H1 (cell line): ENCODE data around the gene SV2A. TPM values are rescaled to one million over a fixed set of nuclear protein-coding genes. Genes with fewer than 3 reads are reported as not detected.

ENCODE experiments used
- CTCF ChIA-PET: fragments of 300-600 bp; sonication (Branson Sonifier 250); formaldehyde crosslinking; loops from one replicate; lab custom pipeline; 2021; ENCODE audit not compliant: partially characterized antibody; lab: Charles Lee
- POLR2A ChIA-PET: fragments of 300-600 bp; sonication (Branson Sonifier 250); formaldehyde crosslinking; loops from one replicate; lab custom pipeline; 2021; ENCODE audit warnings: inconsistent platforms; ENCODE audit not compliant: partially characterized antibody; lab: Charles Lee
- DNase-seq, 2 experiments: peaks; one replicate each; pipeline versions ENCODE4 v3.0.0 to v3.0.0-alpha.2; 2010 to 2022; ENCODE audit warnings: low spot score in 2 of 2, low read depth in 1 of 2, mixed read lengths in 1 of 2
- FAIRE-seq: peaks from 2 replicates; lab custom pipeline; 2011; peaks lifted over from hg19 to GRCh38; lab: Jason Lieb, UNC
- H2AFZ ChIP-seq: 2 replicates; pipeline ENCODE4 v1.8.1; 2012; ENCODE audit warnings: low read length, inconsistent platforms
- H2AK5ac ChIP-seq: 2 replicates; pipeline ENCODE4 v1.6.1; 2013; ENCODE audit warnings: low read depth, low read length
- H2BK120ac ChIP-seq: replicated peaks from 2 replicates; pipeline ENCODE3; 2013; ENCODE audit warnings: low read depth, low read length, inconsistent platforms
- H2BK12ac ChIP-seq: 2 replicates; pipeline ENCODE4 v1.6.1; 2013; ENCODE audit warnings: low read depth, low read length
- H2BK15ac ChIP-seq: 2 replicates; pipeline ENCODE4 v1.6.1; 2013; ENCODE audit warnings: low read length
- H2BK20ac ChIP-seq: 2 replicates; pipeline ENCODE4 v1.6.1; 2013; ENCODE audit warnings: low read length
- H2BK5ac ChIP-seq: 2 replicates; pipeline ENCODE4 v1.6.1; 2013; ENCODE audit warnings: low read depth, low read length
- H3K14ac ChIP-seq: 2 replicates; pipeline ENCODE4 v1.6.1; 2013; ENCODE audit warnings: inconsistent platforms; ENCODE audit not compliant: insufficient read length
- H3K18ac ChIP-seq: 2 replicates; pipeline ENCODE4 v1.6.1; 2013; ENCODE audit warnings: low read length; ENCODE audit errors: extremely low read depth
- H3K23ac ChIP-seq: 2 replicates; pipeline ENCODE4 v1.6.1; 2013; ENCODE audit warnings: inconsistent platforms; ENCODE audit not compliant: insufficient read length
- H3K23me2 ChIP-seq: 2 replicates; pipeline ENCODE4 v1.6.1; 2013; ENCODE audit warnings: low read depth, low read length
- H3K27ac ChIP-seq: 2 replicates; pipeline ENCODE4 v1.6.1; 2011; ENCODE audit warnings: low read depth, low read length, inconsistent platforms
- H3K27me3 ChIP-seq, 4 experiments: replicated peaks in 1 of 4; 1 replicate in 1 of 4; 2 replicates in 3 of 4; pipeline versions ENCODE4 v1.6.1 to v1.8.1; 2011 to 2013; ENCODE audit warnings: low read length in 3 of 4, mild to moderate bottlenecking in 3 of 4, inconsistent platforms in 2 of 4, mixed read lengths in 2 of 4, moderate library complexity in 1 of 4; ENCODE audit not compliant: control insufficient read depth in 3 of 4, insufficient read depth in 3 of 4; ENCODE audit errors: extremely low read depth in 1 of 4
- H3K36me3 ChIP-seq, 4 experiments: 2 replicates each; pipeline versions ENCODE4 v1.6.1 to v1.8.1; 2011 to 2013; ENCODE audit warnings: mild to moderate bottlenecking in 4 of 4, low read length in 3 of 4, moderate library complexity in 2 of 4, control low read depth in 1 of 4, inconsistent platforms in 1 of 4; ENCODE audit not compliant: insufficient read depth in 4 of 4, control insufficient read depth in 2 of 4
- H3K4ac ChIP-seq: replicated peaks from 2 replicates; pipeline ENCODE3; 2013; ENCODE audit warnings: low read length, low read depth, mixed read lengths, inconsistent platforms; ENCODE audit not compliant: insufficient read length
- H3K4me1 ChIP-seq, 4 experiments: replicated peaks in 1 of 4; 1 replicate in 1 of 4; 2 replicates in 3 of 4; pipeline versions ENCODE4 v1.6.1 to v1.8.1; 2011 to 2013; ENCODE audit warnings: low read length in 3 of 4, inconsistent platforms in 2 of 4, mixed read lengths in 1 of 4; ENCODE audit not compliant: insufficient read depth in 4 of 4, control insufficient read depth in 3 of 4
- H3K4me2 ChIP-seq, 2 experiments: 2 replicates each; pipeline versions ENCODE4 v1.6.1 to v1.8.1; 2011 to 2013; ENCODE audit warnings: low read depth in 2 of 2, low read length in 2 of 2, control low read depth in 1 of 2, inconsistent platforms in 1 of 2, mild to moderate bottlenecking in 1 of 2; ENCODE audit not compliant: insufficient read depth in 1 of 2
- H3K4me3 ChIP-seq, 4 experiments: fragments of 200-600, 300-600 bp in 1 of 4; sonication (generic), shearing (Covaris generic), sonication (Bioruptor Twin) in 1 of 4; 2 replicates each; pipeline versions ENCODE4 v1.5.1 to v1.8.1; 2011 to 2016; ENCODE audit warnings: low read length in 4 of 4, low read depth in 3 of 4, control low read depth in 2 of 4, inconsistent platforms in 2 of 4, mild to moderate bottlenecking in 2 of 4, mixed read lengths in 1 of 4, moderate library complexity in 1 of 4; ENCODE audit not compliant: insufficient read depth in 2 of 4; ENCODE audit errors: extremely low read depth in 1 of 4
- H3K56ac ChIP-seq: replicated peaks from 2 replicates; pipeline ENCODE3; 2013; ENCODE audit warnings: low read depth, mild to moderate bottlenecking, mixed read lengths, low read length, inconsistent platforms; ENCODE audit not compliant: insufficient read length
- H3K79me1 ChIP-seq: 2 replicates; pipeline ENCODE4 v1.6.1; 2013; ENCODE audit warnings: low read depth, low read length, control low read depth
- H3K79me2 ChIP-seq, 2 experiments: 2 replicates each; pipeline versions ENCODE4 v1.6.1 to v1.8.1; 2012 to 2013; ENCODE audit warnings: low read length in 2 of 2, mild to moderate bottlenecking in 2 of 2, inconsistent platforms in 1 of 2; ENCODE audit not compliant: insufficient read depth in 2 of 2, control insufficient read depth in 1 of 2
- H3K9ac ChIP-seq, 4 experiments: replicated peaks in 1 of 4; 1 replicate in 1 of 4; 2 replicates in 3 of 4; pipeline versions ENCODE4 v1.6.1 to v1.8.1; 2011 to 2013; ENCODE audit warnings: low read depth in 3 of 4, low read length in 3 of 4, control low read depth in 2 of 4, mild to moderate bottlenecking in 2 of 4, moderate library complexity in 2 of 4, inconsistent platforms in 1 of 4; ENCODE audit errors: extremely low read depth in 1 of 4
- H3K9me3 ChIP-seq, 2 experiments: 2 replicates each; pipeline versions ENCODE4 v1.6.1 to v1.8.1; 2012 to 2013; ENCODE audit warnings: mild to moderate bottlenecking in 2 of 2, moderate library complexity in 2 of 2, control low read depth in 1 of 2, inconsistent platforms in 1 of 2, low read depth in 1 of 2, low read length in 1 of 2, mixed read lengths in 1 of 2; ENCODE audit not compliant: insufficient read depth in 2 of 2
- H4K20me1 ChIP-seq, 2 experiments: replicated peaks in 1 of 2; 2 replicates each; pipeline versions ENCODE3 to v1.8.1; 2011 to 2013; ENCODE audit warnings: inconsistent platforms in 2 of 2, low read length in 2 of 2, mild to moderate bottlenecking in 1 of 2; ENCODE audit not compliant: insufficient read depth in 2 of 2, control insufficient read depth in 1 of 2
- H4K5ac ChIP-seq: 2 replicates; pipeline ENCODE4 v1.6.1; 2013; ENCODE audit warnings: low read length, low read depth, mixed read lengths, inconsistent platforms; ENCODE audit not compliant: insufficient read length
- H4K8ac ChIP-seq: 2 replicates; pipeline ENCODE4 v1.8.0; 2013; ENCODE audit warnings: mild to moderate bottlenecking, moderate library complexity, low read length, inconsistent platforms; ENCODE audit not compliant: insufficient read depth; ENCODE audit errors: extremely low read depth
- H4K91ac ChIP-seq: replicated peaks from 2 replicates; pipeline ENCODE3; 2013; ENCODE audit warnings: low read length, mixed read lengths, inconsistent platforms; ENCODE audit not compliant: insufficient read length
- ASH2L ChIP-seq: fragments of 200-600, 300-600 bp; sonication (generic); IDR thresholded peaks from one replicate; pipeline ENCODE4 v1.7.1; 2017; ENCODE audit warnings: low read length
- BACH1 ChIP-seq: IDR thresholded peaks from 2 replicates; pipeline ENCODE4 v1.6.1; 2012; ENCODE audit warnings: low read length, improper control_type of control experiment
- CEBPB ChIP-seq: IDR thresholded peaks from 2 replicates; pipeline ENCODE4 v1.6.1; 2012; ENCODE audit warnings: low read depth, low read length
- CHD2 ChIP-seq: IDR thresholded peaks from 2 replicates; pipeline ENCODE4 v1.6.1; 2012; ENCODE audit warnings: low read length, improper control_type of control experiment
- HDAC6 ChIP-seq: IDR thresholded peaks from one replicate; pipeline ENCODE4 v1.7.1; 2012; ENCODE audit warnings: low read depth, mild to moderate bottlenecking, inconsistent platforms, low read length, moderate library complexity
- MAFK ChIP-seq: IDR thresholded peaks from 2 replicates; pipeline ENCODE4 v1.6.1; 2012; ENCODE audit warnings: low read depth, mild to moderate bottlenecking, improper control_type of control experiment, low read length
- SAP30 ChIP-seq: fragments of 300-600 bp; sonication (generic); IDR thresholded peaks from 2 replicates; pipeline ENCODE4 v1.7.1; 2012; ENCODE audit warnings: low read length, moderate library complexity, mild to moderate bottlenecking, inconsistent platforms; ENCODE audit not compliant: insufficient read depth, insufficient replicate concordance
- ZNF274 ChIP-seq: IDR thresholded peaks from 2 replicates; pipeline ENCODE4 v1.7.0; 2012; ENCODE audit warnings: low read length, borderline replicate concordance; ENCODE audit errors: extremely low read depth
- WGBS, 2 experiments: shearing (Covaris generic) in 1 of 2; methylation state at CpG; one replicate each; pipeline versions ENCODE4 v1.1.6 to v1.1.7; 2013 to 2015; ENCODE audit warnings: low lambda C conversion rate in 2 of 2, mixed read lengths in 2 of 2, inconsistent platforms in 1 of 2, low coverage in 1 of 2, missing lambda C conversion rate in 1 of 2; ENCODE audit not compliant: insufficient replicate concordance in 2 of 2, insufficient coverage in 1 of 2, insufficient read length in 1 of 2; ENCODE audit errors: extremely low coverage in 1 of 2, missing lambda C conversion rate in 1 of 2; 5-methylcytosine and 5-hydroxymethylcytosine counted together
- polyA plus RNA-seq, 7 experiments: library from polyadenylated mRNA; depleted of rRNA in 3 of 7; stranded (reverse) in 5 of 7; unstranded in 2 of 7; fragments of >200 nt in 5 of 7; fragments of 200-250 nt in 2 of 7; gene quantifications; 1 replicate in 5 of 7; 2 replicates in 1 of 7; 4 replicates in 1 of 7; pipeline versions ENCODE4 v1.2.1 to v1.2.3, GENCODE V29; 2011 to 2013; ENCODE audit warnings: missing spikeins in 2 of 7, mixed read lengths in 2 of 7
- total RNA-seq: library from RNA; stranded (reverse); fragmentation: NEBNext Ultra II Directional; extraction: Animal tissue kit (Norgen Biotek cat#: 25700); gene quantifications from 2 replicates; pipeline ENCODE4 v1.2.1, GENCODE V29; 2021
- TF ChIP-seq, protein P1 (sequence below): IDR thresholded peaks from 2 replicates; pipeline ENCODE4 v1.6.1; 2012; ENCODE audit warnings: low read length, inconsistent platforms

The SV2A gene
- total and polyA plus RNA-seq, 2 of the 8 experiments (the other 6 are each of a cell fraction or from before 2014, with no cell fraction given), result 41.8 to 51.8 TPM

DNA sequence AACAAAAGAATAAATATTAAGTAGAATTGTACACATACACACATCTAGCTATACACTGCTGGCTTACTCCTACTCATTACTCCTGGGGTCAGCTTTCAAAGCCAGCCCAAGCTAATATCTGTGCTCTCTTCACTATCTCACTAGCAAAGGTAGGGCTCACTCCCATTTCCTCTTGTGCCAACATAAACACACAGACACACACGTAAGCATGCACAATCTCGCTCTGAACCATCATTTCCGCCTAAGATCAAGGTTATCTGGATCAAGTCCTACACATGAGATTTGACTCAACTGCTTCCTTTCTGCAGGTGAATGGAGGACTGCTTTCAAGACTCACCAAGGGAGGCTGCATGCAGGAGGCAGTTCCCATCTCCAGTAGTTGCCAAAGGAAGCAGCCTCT is 47.8 kb upstream of the SV2A start:
- Histone ChIP-seq H3K36me3 (peaks cover 7 to 34% (median 22%) of the 10 kb centered on the region in 4 experiments), H3K4me1 (no peaks in the 10 kb centered on the region), H3K4me2 (no peak overlapping the region), H2BK20ac (no peak overlapping the region), H3K23me2 (no peaks in the 10 kb centered on the region), H3K79me2 (no peaks in the 10 kb centered on the region), H3K18ac (no peak overlapping the region), H2BK5ac (no peak overlapping the region), H4K91ac (no peak overlapping the region), H4K8ac (no peak overlapping the region), H2AK5ac (no peak overlapping the region)
- FAIRE-seq, result no peak
- WGBS, 2 experiments, result 94% methylated on average over 3 of the region's 3 CpGs; no CpG with 5 or more reads in 1 of the 2 experiments
- TF ChIP-seq CHD2 (no peak), CEBPB (no peak), HDAC6 (no peak), ASH2L (no peak), BACH1 (no peak), SAP30 (no peak), MAFK (no peak), ZNF274 (no peak)
- TF ChIP-seq, protein P1, sequence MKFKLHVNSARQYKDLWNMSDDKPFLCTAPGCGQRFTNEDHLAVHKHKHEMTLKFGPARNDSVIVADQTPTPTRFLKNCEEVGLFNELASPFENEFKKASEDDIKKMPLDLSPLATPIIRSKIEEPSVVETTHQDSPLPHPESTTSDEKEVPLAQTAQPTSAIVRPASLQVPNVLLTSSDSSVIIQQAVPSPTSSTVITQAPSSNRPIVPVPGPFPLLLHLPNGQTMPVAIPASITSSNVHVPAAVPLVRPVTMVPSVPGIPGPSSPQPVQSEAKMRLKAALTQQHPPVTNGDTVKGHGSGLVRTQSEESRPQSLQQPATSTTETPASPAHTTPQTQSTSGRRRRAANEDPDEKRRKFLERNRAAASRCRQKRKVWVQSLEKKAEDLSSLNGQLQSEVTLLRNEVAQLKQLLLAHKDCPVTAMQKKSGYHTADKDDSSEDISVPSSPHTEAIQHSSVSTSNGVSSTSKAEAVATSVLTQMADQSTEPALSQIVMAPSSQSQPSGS, result no peak
- TF ChIP-seq, all 59 proteins: peak for 0
- Histone ChIP-seq H3K79me1 (no peaks in the 10 kb centered on the region), H3K9me3 (no peaks in the 10 kb centered on the region), H2AFZ (no peak overlapping the region), H3K23ac (no peak overlapping the region), H3K4me3 (no peak overlapping the region), H2BK12ac (no peak overlapping the region), H3K56ac (no peak overlapping the region), H4K5ac (no peak overlapping the region), H3K4ac (no peak overlapping the region), H3K14ac (no peak overlapping the region), H3K27me3 (no peaks in the 10 kb centered on the region), H3K27ac (no peak overlapping the region), H2BK15ac (no peak overlapping the region), H4K20me1 (no peaks in the 10 kb centered on the region), H3K9ac (no peak overlapping the region), H2BK120ac (no peak overlapping the region)
- no peak for DNase-seq
- POLR2A ChIA-PET, result interaction anchor here (1.8 kb wide), 1 partner anchor 79 kb away, joined by 6 read pairs; a partner anchor contains a TSS
- CTCF ChIA-PET, result interaction anchor here (0.8 to 1.0 kb wide), 4 partner anchors 55 to 889 kb away, joined by 3 read pairs; no protein-coding TSS in a partner anchor
